ENCODE measurements around the gene ZNF423.

GRCh38 chr16:49515016-49515565 lies 340.8 kb downstream of the ZNF423 start:
- TF ChIP-seq CTCF (CRISPR knock-in tag; IDR thresholded peaks at IDR 0.05) (no peak), RAD51 (IDR thresholded peaks at IDR 0.05; ENCODE audit: borderline replicate concordance) (no peak), NCOA2 (CRISPR knock-in tag; IDR thresholded peaks at IDR 0.05) (no peak), TCF12 (IDR thresholded peaks at IDR 0.05) (no peak), TCF12 (CRISPR knock-in tag; IDR thresholded peaks at IDR 0.05) (no peak), KDM1A (CRISPR knock-in tag; IDR thresholded peaks at IDR 0.05) (no peak), USF2 (IDR thresholded peaks at IDR 0.05; ENCODE audit: low read depth, low read length) (no peak), USF2 (CRISPR knock-in tag; IDR thresholded peaks at IDR 0.05; ENCODE audit: borderline replicate concordance) (no peak), ZNF766 (CRISPR knock-in tag; IDR thresholded peaks at IDR 0.05; ENCODE audit: borderline replicate concordance) (no peak), TMF1 (CRISPR knock-in tag; IDR thresholded peaks at IDR 0.05; ENCODE audit: low read depth) (no peak), ZFX (CRISPR knock-in tag; IDR thresholded peaks at IDR 0.05; ENCODE audit: low read depth) (no peak), HMGXB4 (CRISPR knock-in tag; IDR thresholded peaks at IDR 0.05; ENCODE audit: borderline replicate concordance in 1 of 2, low read depth in 1 of 2) (no peak)

All from HepG2 (cell line).